AG04450 (cell line): ENCODE results near the gene CHRNA9. TPM values are rescaled to one million over a fixed set of nuclear protein-coding genes. Genes with fewer than 3 reads are reported as not detected.

Experiments used
- CTCF ChIA-PET: fragments of 300-600, 350-600 bp; formaldehyde crosslinking; extraction: SDS; loops from one replicate; lab custom pipeline; 2022; ENCODE audit warnings: antibody characterized with exemption, inconsistent platforms; lab: Charles Lee
- POLR2A ChIA-PET: fragments of 350-600 bp; formaldehyde crosslinking; extraction: SDS; loops from one replicate; lab custom pipeline; 2021; ENCODE audit warnings: antibody characterized with exemption, inconsistent platforms; lab: Yijun Ruan, JAX
- DNase-seq: peaks from one replicate; pipeline ENCODE4 v3.0.0-alpha.2; 2011; ENCODE audit warnings: low read depth, low spot score
- H3K27ac ChIP-seq: one replicate; pipeline ENCODE4 v1.5.1; 2012; ENCODE audit warnings: low read depth, low read length, control low read depth
- H3K27me3 ChIP-seq: one replicate; pipeline ENCODE4 v1.6.0; 2012; ENCODE audit warnings: low read length; ENCODE audit not compliant: control insufficient read depth, insufficient read depth
- H3K4me3 ChIP-seq: 2 replicates; pipeline ENCODE4 v1.5.1; 2011; ENCODE audit warnings: mild to moderate bottlenecking, low read depth, low read length, control low read depth
- H3K9me3 ChIP-seq: 2 replicates; pipeline ENCODE4 v1.5.1; 2012; ENCODE audit warnings: low read length; ENCODE audit not compliant: control insufficient read depth, insufficient read depth
- CTCF ChIP-seq: IDR thresholded peaks from 2 replicates; pipeline ENCODE4 v1.5.1; 2011; ENCODE audit warnings: low read depth, low read length, control low read depth, inconsistent platforms
- polyA plus RNA-seq: library from polyadenylated mRNA; depleted of rRNA; stranded (reverse); fragments of >200 nt; gene quantifications from 2 replicates; pipeline ENCODE4 v1.2.3, GENCODE V29; 2011

The CHRNA9 gene
- polyA plus RNA-seq, 1 experiment = 0.07 TPM

GRCh38 chr4:40375095-40375494 lies 40.0 kb downstream of the CHRNA9 start:
- TF ChIP-seq CTCF = no peak
- H3K27ac ChIP-seq = no peak overlapping the region
- ChIA-PET POLR2A (no interaction called here), CTCF (no interaction called here)
- DNase-seq = no peak
- no peaks in the 10 kb centered on the region for H3K27me3 ChIP-seq
- H3K9me3 ChIP-seq = no peaks in the 10 kb centered on the region
- no peak overlapping the region for H3K4me3 ChIP-seq

- no peaks in the 10 kb centered on the region for H3K27me3 ChIP-seq
- H3K4me3 ChIP-seq = no peak overlapping the region
- no peak for TF ChIP-seq CTCF
- ChIA-PET CTCF (no interaction called here), POLR2A (no interaction called here)
- no peaks in the 10 kb centered on the region for H3K9me3 ChIP-seq
- H3K27ac ChIP-seq = no peak overlapping the region
- no peak for DNase-seq
Measured at GRCh38 chr4:40375620-40376019, 40.5 kb downstream of the CHRNA9 start.

- no peak overlapping the region for H3K27ac ChIP-seq
- H3K9me3 ChIP-seq = no peaks in the 10 kb centered on the region
- ChIA-PET CTCF (no interaction called here), POLR2A (no interaction called here)
- no peak for TF ChIP-seq CTCF
- no peaks in the 10 kb centered on the region for H3K27me3 ChIP-seq
- DNase-seq = no peak
- H3K4me3 ChIP-seq = no peak overlapping the region
Measured at GRCh38 chr4:40377512-40378365, 42.6 kb downstream of the CHRNA9 start.

GRCh38 chr4:40378619-40379018 lies 43.5 kb downstream of the CHRNA9 start:
- H3K4me3 ChIP-seq = no peak overlapping the region
- H3K27me3 ChIP-seq = no peaks in the 10 kb centered on the region
- POLR2A ChIA-PET = no interaction called here
- CTCF ChIA-PET = no interaction called here
- no peaks in the 10 kb centered on the region for H3K9me3 ChIP-seq
- no peak for DNase-seq
- H3K27ac ChIP-seq = no peak overlapping the region
- no peak for TF ChIP-seq CTCF

GRCh38 chr4:40379248-40379647 lies 44.1 kb downstream of the CHRNA9 start:
- ChIA-PET POLR2A (no interaction called here), CTCF (no interaction called here)
- Histone ChIP-seq H3K27me3 (no peaks in the 10 kb centered on the region), H3K9me3 (no peaks in the 10 kb centered on the region), H3K27ac (no peak overlapping the region), H3K4me3 (no peak overlapping the region)
- no peak for TF ChIP-seq CTCF
- no peak for DNase-seq
